Ovary (tissue), 3 donors: ENCODE results near the gene MAD1L1.

Experiments
- CTCF ChIP-seq, 3 donors: fragments of 450-650 bp in 2 of 3; fragments of 200-600 bp in 1 of 3; IDR thresholded peaks; one replicate each; pipeline versions ENCODE4 v1.5.1 to v1.8.0; 2016 to 2022; ENCODE audit warnings: antibody characterized with exemption in 3 of 3, mild to moderate bottlenecking in 1 of 3
- POLR2A ChIP-seq: fragments of 450-650 bp; IDR thresholded peaks from one replicate; pipeline ENCODE4 v1.6.1; 2017; ENCODE audit warnings: antibody characterized with exemption, mild to moderate bottlenecking, moderate library complexity
- donor health status: DM: no; HTN: no; CAD: no.

DNA sequence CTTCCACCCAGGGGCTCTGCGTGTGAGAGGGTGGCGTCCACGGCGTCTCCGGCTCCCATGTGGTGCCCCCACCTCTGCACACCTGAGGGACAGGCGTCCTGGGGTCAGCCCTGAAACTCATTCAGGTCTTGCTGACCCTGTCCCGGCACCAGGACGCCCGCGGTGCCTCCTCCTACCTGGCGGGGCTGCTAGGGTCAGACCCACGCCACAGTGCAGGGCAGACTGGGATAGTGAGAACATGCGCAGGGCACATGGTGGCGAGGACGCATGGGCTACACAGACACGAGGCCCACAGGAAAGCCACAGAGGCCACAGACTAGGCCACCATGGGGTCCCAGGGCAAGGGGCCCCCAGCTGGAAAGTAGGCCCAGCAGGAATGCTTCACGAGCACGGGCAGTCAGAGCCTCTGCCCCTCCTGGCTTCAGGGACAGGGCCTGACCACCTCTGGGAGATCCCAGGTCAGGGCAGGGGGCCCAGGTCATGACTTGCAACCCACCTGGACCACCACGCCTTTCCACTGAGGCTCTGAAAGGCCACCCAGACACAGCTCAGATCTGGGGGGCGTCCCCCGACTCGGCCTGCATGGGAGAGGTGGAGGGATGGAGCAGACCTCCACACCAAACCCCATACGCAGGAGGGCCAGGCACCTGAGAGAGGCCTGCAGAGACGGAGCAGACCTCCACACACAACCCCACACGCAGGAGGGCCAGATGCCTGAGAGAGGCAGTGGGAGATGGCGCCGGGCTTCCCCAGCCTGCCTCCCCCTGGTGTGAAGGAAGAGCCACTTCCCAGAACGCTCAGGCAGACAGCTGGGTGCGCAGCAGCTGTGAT is 374.1 kb downstream of the MAD1L1 start:
- no peak for TF ChIP-seq POLR2A
- TF ChIP-seq CTCF (IDR thresholded peaks at IDR 0.05) = no peak
